OCI-LY7 (cell line): ENCODE data around the gene CATSPERD. TPM values are rescaled to one million over a fixed set of nuclear protein-coding genes. Genes with fewer than 3 reads are reported as not detected.
"Not testable (repeated sequence)": the region's sequence is repeated elsewhere in the genome, so short reads cannot be mapped to it uniquely, and the experiment has no call there.

Experiments used
- BruUV-seq: library from RNA; stranded (reverse); fragments of 400-500 nt; replicated peaks from 2 replicates; lab custom pipeline; 2021; lab: Mats Ljungman, UMichigan
- CTCF ChIA-PET: fragments of 300-600 bp; sonication (Branson Sonifier 250); formaldehyde crosslinking; loops from one replicate; lab custom pipeline; 2022; ENCODE audit warnings: antibody characterized with exemption; ENCODE audit not compliant: unreplicated experiment; lab: Charles Lee
- POLR2A ChIA-PET: fragments of 300-600 bp; sonication (Branson Sonifier 250); formaldehyde crosslinking; loops from one replicate; lab custom pipeline; 2022; ENCODE audit warnings: antibody characterized with exemption; lab: Charles Lee
- DNase-seq: peaks from one replicate; pipeline ENCODE4 v3.0.0-alpha.2; 2015; ENCODE audit warnings: low spot score
- H2AFZ ChIP-seq: fragments of 200-600 bp; sonication (generic), shearing (Covaris generic); 2 replicates; pipeline ENCODE4 v1.6.1; 2014; ENCODE audit warnings: mild to moderate bottlenecking, antibody characterized with exemption, low read length, moderate library complexity
- H3K27ac ChIP-seq: fragments of 200-600 bp; sonication (generic); 2 replicates; pipeline ENCODE4 v1.5.1; 2014; ENCODE audit warnings: mixed run types, low read depth, mild to moderate bottlenecking, moderate library complexity, low read length, inconsistent platforms; ENCODE audit not compliant: poor library complexity, severe bottlenecking
- H3K36me3 ChIP-seq: fragments of 200-600 bp; sonication (generic); 2 replicates; pipeline ENCODE4 v1.6.1; 2014; ENCODE audit warnings: mild to moderate bottlenecking, antibody characterized with exemption, low read length, moderate library complexity, mixed read lengths; ENCODE audit not compliant: insufficient read depth
- H3K4me1 ChIP-seq: fragments of 200-600 bp; sonication (generic); 2 replicates; pipeline ENCODE4 v1.5.1; 2014; ENCODE audit warnings: mild to moderate bottlenecking, low read length; ENCODE audit not compliant: insufficient read depth, poor library complexity, severe bottlenecking
- H3K4me2 ChIP-seq: fragments of 200-600 bp; sonication (generic); 2 replicates; pipeline ENCODE4 v1.6.1; 2014; ENCODE audit warnings: mild to moderate bottlenecking, low read length
- H3K4me3 ChIP-seq: fragments of 200-600 bp; sonication (generic); 2 replicates; pipeline ENCODE4 v1.5.1; 2014; ENCODE audit warnings: mild to moderate bottlenecking, low read depth, low read length; ENCODE audit not compliant: poor library complexity, severe bottlenecking
- H3K79me2 ChIP-seq: fragments of 200-600 bp; sonication (generic); 2 replicates; pipeline ENCODE4 v1.6.1; 2016; ENCODE audit warnings: low read depth, mild to moderate bottlenecking, low read length, moderate library complexity, mixed read lengths; ENCODE audit not compliant: insufficient read depth
- H3K9me2 ChIP-seq: fragments of 200-600 bp; sonication (generic); 2 replicates; pipeline ENCODE4 v1.6.1; 2016; ENCODE audit warnings: mild to moderate bottlenecking, low read length, mixed read lengths; ENCODE audit not compliant: insufficient read depth
- H3K9me3 ChIP-seq: fragments of 200-600 bp; sonication (generic); 2 replicates; pipeline ENCODE4 v1.6.1; 2014; ENCODE audit warnings: mild to moderate bottlenecking, mixed run types, low read length, mixed read lengths
- H4K20me1 ChIP-seq: fragments of 200-600 bp; sonication (generic); 2 replicates; pipeline ENCODE4 v1.6.1; 2014; ENCODE audit warnings: mild to moderate bottlenecking, antibody characterized with exemption, low read length, moderate library complexity, mixed read lengths; ENCODE audit not compliant: insufficient read depth
- EZH2phosphoT487 ChIP-seq: fragments of 200-600 bp; sonication (generic); IDR thresholded peaks from 2 replicates; pipeline ENCODE4 v1.6.1; 2018; ENCODE audit warnings: low read depth, borderline replicate concordance, mild to moderate bottlenecking, mixed run types, antibody characterized with exemption, low read length, moderate library complexity, mixed read lengths
- intact Hi-C: fragments of 100-400 bp; cut with micrococcal nuclease; formaldehyde crosslinking; loops from one replicate; pipeline ENCODE4 v1.10.0; 2022; ENCODE audit not compliant: unreplicated experiment
- total RNA-seq, 2 experiments: library from RNA; depleted of rRNA in 1 of 2; stranded (reverse); fragments of >200 nt in 1 of 2; shearing (Covaris generic) in 1 of 2; gene quantifications; 2 replicates each; pipeline ENCODE4 v1.2.3, GENCODE V29; 2014 to 2022
- TF ChIP-seq, protein P1 (sequence below): fragments of 200-600 bp; sonication (generic); conservative IDR thresholded peaks from 2 replicates; pipeline ENCODE4 v1.5.1; 2014; ENCODE audit warnings: mild to moderate bottlenecking, antibody characterized with exemption, low read length, moderate library complexity, mixed read lengths

Gene CATSPERD
- total RNA-seq, 2 experiments from 2014 or later: not detected

- CTCF ChIA-PET: no interaction called here
- Histone ChIP-seq H3K9me3 (no peaks in the 10 kb centered on the region), H2AFZ (no peak overlapping the region), H3K36me3 (no peaks in the 10 kb centered on the region), H3K4me2 (no peak overlapping the region), H3K79me2 (no peaks in the 10 kb centered on the region), H3K4me3 (no peak overlapping the region), H3K9me2 (no peaks in the 10 kb centered on the region), H4K20me1 (no peaks in the 10 kb centered on the region), H3K4me1 (no peaks in the 10 kb centered on the region), H3K27ac (no peak overlapping the region)
- intact Hi-C loops: no loop called here
- BruUV-seq: no TSS peak
- POLR2A ChIA-PET: no interaction called here
- TF ChIP-seq, protein P1, sequence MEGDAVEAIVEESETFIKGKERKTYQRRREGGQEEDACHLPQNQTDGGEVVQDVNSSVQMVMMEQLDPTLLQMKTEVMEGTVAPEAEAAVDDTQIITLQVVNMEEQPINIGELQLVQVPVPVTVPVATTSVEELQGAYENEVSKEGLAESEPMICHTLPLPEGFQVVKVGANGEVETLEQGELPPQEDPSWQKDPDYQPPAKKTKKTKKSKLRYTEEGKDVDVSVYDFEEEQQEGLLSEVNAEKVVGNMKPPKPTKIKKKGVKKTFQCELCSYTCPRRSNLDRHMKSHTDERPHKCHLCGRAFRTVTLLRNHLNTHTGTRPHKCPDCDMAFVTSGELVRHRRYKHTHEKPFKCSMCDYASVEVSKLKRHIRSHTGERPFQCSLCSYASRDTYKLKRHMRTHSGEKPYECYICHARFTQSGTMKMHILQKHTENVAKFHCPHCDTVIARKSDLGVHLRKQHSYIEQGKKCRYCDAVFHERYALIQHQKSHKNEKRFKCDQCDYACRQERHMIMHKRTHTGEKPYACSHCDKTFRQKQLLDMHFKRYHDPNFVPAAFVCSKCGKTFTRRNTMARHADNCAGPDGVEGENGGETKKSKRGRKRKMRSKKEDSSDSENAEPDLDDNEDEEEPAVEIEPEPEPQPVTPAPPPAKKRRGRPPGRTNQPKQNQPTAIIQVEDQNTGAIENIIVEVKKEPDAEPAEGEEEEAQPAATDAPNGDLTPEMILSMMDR: no peak
- no peak for TF ChIP-seq EZH2phosphoT487
- no peak for DNase-seq
Measured at GRCh38 chr19:5738423-5738822, 18.0 kb downstream of the CATSPERD start.

DNA sequence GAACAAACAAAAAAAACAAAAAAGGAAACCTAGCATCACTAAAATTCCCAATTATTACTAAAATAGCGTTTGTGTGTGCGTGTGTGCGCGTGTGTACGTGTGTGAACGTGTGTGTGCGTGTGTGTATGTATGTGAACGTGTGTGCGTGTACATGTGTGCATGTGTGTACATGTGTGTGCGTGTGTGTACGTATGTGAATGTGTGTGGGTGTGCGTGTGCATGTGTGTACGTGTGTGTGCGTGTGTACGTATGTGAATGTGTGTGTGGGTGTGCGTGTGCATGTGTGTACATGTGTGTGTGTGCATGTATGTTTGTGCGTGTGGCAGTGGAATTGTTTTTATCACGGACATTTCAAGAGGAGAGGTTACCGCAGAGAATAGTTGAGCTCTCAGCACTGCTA is 21.6 kb downstream of the CATSPERD start:
- BruUV-seq: no TSS peak
- intact Hi-C loops: no loop called here
- Histone ChIP-seq H3K27ac (no peak overlapping the region), H3K4me2 (no peak overlapping the region), H3K9me3 (no peaks in the 10 kb centered on the region), H3K4me3 (no peak overlapping the region), H3K4me1 (no peaks in the 10 kb centered on the region), H2AFZ (no peak overlapping the region), H4K20me1 (no peaks in the 10 kb centered on the region; the same call in 1 of the 2 replicates), H3K79me2 (no peaks in the 10 kb centered on the region), H3K36me3 (no peaks in the 10 kb centered on the region), H3K9me2 (no peaks in the 10 kb centered on the region)
- CTCF ChIA-PET: no interaction called here
- TF ChIP-seq, protein P1: no peak
- no peak for TF ChIP-seq EZH2phosphoT487
- DNase-seq: no peak
- POLR2A ChIA-PET: no interaction called here

GRCh38 chr19:5743630-5744029 is 23.2 kb downstream of the CATSPERD start:
- Histone ChIP-seq H3K27ac (no peak overlapping the region), H3K9me3 (no peaks in the 10 kb centered on the region), H3K4me3 (no peak overlapping the region), H3K79me2 (no peaks in the 10 kb centered on the region), H4K20me1 (no peaks in the 10 kb centered on the region; the same call in 1 of the 2 replicates), H3K4me1 (no peaks in the 10 kb centered on the region), H2AFZ (no peak overlapping the region), H3K4me2 (no peak overlapping the region), H3K36me3 (no peaks in the 10 kb centered on the region), H3K9me2 (no peaks in the 10 kb centered on the region)
- intact Hi-C loops: no loop called here
- TF ChIP-seq, protein P1: no peak
- no peak for TF ChIP-seq EZH2phosphoT487
- no peak for DNase-seq
- CTCF ChIA-PET: no interaction called here
- POLR2A ChIA-PET: no interaction called here
- no TSS peak for BruUV-seq

DNA sequence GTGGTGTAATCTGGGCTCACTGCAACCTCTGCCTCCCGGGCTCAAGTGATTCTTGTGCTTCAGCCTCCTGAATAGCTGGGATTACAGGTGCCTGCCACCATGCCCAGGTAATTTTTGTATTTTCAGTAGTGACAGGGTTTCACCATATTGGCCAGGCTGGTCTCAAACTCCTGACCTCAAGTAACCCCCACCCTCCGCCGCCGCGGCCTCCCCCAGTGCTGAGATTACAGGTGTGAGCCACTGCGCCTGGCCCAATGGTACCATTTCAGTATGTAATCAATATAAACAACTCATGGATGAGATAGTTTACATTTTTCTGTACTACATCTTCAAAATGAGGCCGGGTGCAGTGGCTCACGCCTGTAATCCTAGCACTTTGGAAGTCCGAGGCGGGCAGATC is 24.6 kb downstream of the CATSPERD start:
- H3K9me3 ChIP-seq, H2AFZ ChIP-seq, H3K79me2 ChIP-seq, DNase-seq, H4K20me1 ChIP-seq, H3K4me1 ChIP-seq, BruUV-seq, H3K4me2 ChIP-seq, POLR2A ChIA-PET, H3K9me2 ChIP-seq, CTCF ChIA-PET, H3K27ac ChIP-seq, H3K4me3 ChIP-seq, H3K36me3 ChIP-seq, intact Hi-C loops: not testable (repeated sequence)
